GOT3 (cell line): ENCODE results near the gene SMC3.

Source experiments
- DNase-seq: peaks from one replicate; lab custom pipeline; 2025; ENCODE audit warnings: mixed read lengths; lab: John Stamatoyannopoulos, UW

SMC3 gene

DNA sequence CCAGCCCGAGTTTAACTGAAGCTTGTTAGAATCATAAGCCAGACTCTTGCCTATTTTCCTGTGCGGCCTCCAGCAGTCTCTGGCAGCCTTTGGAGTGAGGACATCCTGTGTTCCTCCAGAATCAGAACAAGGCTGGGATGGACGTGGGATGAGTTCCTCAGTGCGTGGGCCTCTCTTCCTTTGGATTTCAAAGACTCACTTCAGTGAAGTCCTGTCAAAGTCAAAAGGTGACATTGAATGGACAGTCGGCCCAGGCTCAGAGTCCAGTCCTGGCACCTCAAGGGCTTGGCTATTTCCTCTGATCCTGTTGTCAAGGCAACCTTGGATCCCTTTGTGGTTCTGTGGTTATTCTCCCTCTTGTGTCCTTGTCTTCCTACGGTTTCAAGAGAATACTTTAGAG, 21.4 kb upstream of the SMC3 start:
- DNase-seq: no peak

GRCh38 chr10:110546499-110547110, 20.9 kb upstream of the SMC3 start:
- no peak for DNase-seq

DNA sequence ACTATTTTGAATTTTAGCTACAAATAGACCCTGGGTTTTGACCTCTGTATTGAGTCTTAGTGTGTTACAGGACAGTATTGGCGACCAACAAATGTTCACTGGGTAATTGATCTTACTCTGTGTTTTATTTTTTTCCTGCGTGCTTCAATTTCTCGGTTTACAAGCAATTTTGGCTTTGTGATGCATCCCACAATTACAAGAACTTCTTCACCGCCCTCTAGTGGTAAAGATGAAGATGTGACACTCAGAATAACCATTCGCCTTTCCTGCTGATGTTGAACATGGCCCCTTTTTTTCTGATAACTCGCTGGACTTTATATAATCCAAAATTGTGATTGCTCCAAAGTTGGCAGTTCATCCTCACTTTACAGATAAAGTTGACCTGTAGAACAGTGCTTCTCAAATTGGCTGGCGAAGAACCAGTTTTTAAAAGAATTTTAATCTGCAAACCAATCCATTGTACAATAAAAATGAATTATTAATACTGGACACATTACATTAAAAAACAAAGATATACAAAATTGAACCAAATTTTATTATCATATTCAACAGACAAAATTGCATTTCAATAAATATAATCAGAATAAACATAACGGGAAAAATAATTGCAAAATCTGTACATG, 20.2 kb upstream of the SMC3 start:
- no peak for DNase-seq

DNA sequence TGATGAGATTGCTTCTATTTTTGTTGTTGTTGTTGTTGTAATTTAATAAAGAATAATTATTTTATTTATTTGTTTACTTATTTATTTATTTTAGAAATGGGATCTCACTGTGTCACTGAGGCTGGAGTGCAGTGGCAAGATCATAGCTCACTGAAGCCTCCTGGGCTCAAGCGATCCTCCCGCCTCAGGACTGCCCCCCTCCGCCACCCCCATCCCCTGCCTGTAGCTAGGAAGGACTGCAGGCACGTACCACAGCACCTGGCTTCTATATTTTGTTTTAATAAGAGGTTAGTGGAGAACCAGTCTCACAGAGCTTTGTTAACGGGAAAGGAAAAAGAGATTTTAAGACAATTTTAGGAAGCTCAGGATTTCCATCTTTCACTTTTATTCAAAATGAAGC, 19.5 kb upstream of the SMC3 start:
- DNase-seq: no peak

- DNase-seq: no peak
These were observed 18.3 kb upstream of the SMC3 start for GRCh38 chr10:110549211-110549610.

- no peak for DNase-seq
These were observed 13.6 kb upstream of the SMC3 start for GRCh38 chr10:110553905-110554304.

DNA sequence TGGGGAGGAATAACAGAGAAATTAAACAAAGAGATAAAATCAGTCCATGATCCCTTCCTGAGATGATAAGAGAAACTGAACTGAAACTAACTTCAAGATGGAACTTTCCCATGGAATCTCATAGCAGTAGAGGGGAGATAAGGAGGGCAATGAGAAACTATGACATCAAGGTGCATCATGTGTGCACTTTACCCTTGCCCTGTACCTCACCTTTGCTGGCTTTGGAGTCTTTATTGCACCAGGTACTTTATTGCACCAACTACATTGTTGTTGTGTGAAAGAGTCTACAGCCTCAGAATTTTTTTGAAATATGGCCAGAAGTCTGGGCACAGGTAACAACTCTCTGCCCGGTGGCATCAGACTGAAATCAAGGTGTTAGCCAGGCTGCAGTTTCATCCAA, 11.2 kb upstream of the SMC3 start:
- no peak for DNase-seq

GRCh38 chr10:110556969-110557601, 10.4 kb upstream of the SMC3 start:
- DNase-seq: no peak

- DNase-seq: no peak
These were observed 9.5 kb upstream of the SMC3 start for GRCh38 chr10:110558041-110558440.

DNA sequence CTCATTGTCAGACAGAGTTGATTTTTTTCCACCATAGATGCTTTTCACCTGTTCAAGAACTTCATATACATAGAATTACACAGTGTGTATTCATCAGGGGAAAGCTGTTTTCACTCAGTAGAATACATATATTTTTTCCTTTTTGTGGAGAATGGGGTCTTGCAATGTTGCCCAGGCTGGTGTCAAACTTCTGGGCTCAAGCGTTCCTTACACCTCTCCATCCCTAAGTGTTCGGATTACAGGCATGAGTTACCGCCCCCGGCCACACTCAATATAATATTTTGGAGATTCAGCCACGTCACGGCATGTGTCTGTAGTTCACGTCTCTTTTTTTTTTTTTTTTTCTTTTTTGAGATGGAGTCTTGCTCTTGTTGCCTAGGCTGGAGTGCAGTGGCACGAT, 7.5 kb upstream of the SMC3 start:
- DNase-seq: no peak

- no peak for DNase-seq
These were observed 6.2 kb upstream of the SMC3 start for GRCh38 chr10:110561292-110561691.

DNA sequence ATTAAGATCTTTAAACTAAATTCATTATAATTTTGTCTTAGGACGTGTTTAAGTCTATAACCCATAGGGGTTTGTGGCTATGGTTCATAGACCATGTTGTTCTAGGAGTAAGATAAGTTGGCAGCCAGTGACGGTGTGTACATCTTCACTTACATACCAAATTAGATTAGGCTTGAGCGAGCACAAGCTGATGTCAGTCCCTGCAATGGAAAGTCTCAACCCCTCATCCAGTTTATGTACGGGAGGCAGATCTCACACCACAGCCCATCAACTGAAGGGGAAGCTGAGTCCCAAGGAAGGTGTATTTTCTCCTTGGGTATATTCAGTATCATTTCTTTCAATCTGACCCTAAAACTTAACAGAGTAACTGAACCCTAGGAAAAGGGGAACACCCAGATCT, 5.1 kb upstream of the SMC3 start:
- DNase-seq: no peak

GRCh38 chr10:110563132-110563531, 4.4 kb upstream of the SMC3 start:
- no peak for DNase-seq

DNA sequence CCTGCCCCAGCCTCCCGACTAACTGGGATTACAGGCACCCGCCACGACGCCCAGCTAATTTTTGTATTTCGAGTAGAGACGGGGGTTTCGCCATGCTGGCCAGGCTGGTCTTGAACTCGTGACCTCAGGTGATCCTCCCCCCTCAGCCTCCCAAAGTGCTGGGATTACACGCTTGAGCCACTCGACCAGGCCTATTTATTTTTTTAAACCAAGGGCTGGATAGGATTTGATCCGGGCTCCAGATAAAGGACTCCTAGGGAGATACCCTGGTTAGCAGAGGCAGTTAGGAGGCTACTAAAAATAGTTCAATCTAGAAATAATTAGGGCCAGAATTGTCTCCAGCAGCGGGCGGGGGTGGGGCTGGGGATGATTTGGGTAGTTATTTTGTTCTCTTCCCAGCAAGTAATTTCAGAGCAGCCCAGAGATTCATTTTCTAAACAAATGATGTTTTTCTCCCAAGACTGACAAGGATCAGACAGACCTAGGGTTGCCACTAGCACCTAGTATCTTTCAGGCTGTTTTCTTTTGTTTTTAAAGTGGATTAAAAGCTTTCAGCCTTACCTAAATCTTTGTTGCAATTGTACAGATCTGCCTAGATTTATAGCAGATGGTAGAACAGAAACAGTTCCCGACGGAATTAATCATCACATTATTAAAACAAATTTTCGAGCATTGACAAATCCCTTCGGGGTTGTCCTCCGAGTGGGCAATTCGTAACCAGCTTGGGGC, 859 bp upstream of the SMC3 start:
- DNase-seq: no peak

- peak; percentile 53 for DNase-seq
These were observed 700 bp downstream of the SMC3 start for GRCh38 chr10:110568055-110568735.

GRCh38 chr10:110569122-110569521, 1.6 kb downstream of the SMC3 start:
- DNase-seq: no peak

- DNase-seq: no peak
These were observed 2.2 kb downstream of the SMC3 start for GRCh38 chr10:110569736-110570135.

DNA sequence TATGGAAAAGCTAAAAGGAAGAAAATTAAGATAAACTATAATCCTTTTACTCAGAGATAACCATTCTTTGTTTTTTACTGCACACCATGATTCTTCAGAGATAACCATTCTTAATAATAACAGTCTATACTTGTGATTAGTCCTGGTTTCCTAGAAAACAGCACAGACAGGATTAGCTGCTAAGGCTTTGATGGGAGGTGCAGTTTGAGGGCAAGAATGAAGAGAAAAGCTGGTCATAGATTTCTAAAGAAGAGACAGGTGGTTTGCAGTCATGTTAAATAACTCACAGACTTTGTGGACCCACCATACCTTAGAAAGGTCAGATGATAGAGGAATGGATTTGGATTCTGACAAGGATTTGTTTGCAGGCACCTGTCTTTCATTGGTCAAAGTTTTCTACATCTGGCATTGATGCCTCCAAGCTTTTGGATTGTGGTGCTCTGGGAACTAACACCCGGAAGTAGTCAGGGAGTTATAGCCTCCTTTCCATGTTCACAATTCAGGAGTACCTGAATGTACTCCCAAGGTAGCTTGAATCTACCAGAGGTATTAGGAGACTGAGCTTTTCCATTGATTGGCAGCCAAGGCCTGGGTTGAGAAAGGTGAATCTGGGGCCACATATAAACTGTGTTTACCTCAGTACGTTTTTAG, 3.7 kb downstream of the SMC3 start:
- no peak for DNase-seq

DNA sequence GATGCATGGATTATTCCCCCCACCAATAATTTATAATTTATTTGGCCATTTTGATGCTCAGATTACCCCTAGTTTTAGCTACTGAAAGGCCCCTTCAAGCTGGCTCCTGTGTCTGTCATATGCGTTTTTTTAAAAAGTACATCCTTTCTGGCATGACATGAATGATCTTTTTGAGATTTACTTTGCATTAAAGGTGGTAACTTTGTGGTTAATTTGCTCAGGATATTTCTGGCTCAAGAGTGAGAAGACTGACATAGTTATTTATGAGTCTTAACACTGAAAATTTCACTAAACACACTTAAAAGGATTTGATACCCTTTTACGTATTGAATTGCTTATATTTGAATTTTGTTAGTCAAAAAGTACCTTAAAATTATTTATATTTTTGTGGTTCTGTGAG, 5.4 kb downstream of the SMC3 start:
- DNase-seq: no peak

GRCh38 chr10:110574420-110574819, 6.9 kb downstream of the SMC3 start:
- no peak for DNase-seq

GRCh38 chr10:110576220-110576619, 8.7 kb downstream of the SMC3 start:
- DNase-seq: no peak

DNA sequence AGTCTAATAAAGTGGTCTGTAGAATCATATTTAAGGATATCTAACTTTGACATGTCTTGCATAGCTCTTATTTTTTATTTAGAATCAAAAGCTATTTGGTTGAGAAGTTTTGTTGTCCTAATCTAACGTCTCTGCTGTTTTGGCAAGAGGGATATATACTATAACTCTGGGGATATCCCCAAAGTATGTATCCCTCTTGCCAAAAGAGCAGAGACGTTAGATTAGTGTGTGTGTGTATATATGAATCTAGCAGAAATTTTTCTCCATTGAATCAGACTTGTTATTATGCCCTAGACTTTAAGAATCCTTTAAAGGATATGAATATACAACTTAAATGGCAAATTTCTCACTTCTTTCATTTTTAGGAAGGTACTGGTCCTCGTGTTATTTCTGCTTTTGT, 9.6 kb downstream of the SMC3 start:
- no peak for DNase-seq
